Mesenchymal stem cell (in vitro differentiated cells and primary cell): ENCODE measurements around the gene MAP7.

Experiments
- DNase-seq: peaks from one replicate; pipeline ENCODE4 v3.0.0-alpha.2; 2013
- H2AFZ ChIP-seq: one replicate; pipeline ENCODE4 v1.6.1; 2013; ENCODE audit warnings: low read depth, mild to moderate bottlenecking, control low read depth, inconsistent platforms, low read length, moderate library complexity
- H2AK5ac ChIP-seq: 2 replicates; pipeline ENCODE4 v1.6.1; 2013; ENCODE audit warnings: low read length, moderate library complexity, mild to moderate bottlenecking, inconsistent platforms; ENCODE audit not compliant: severe bottlenecking
- H2BK120ac ChIP-seq: one replicate; pipeline ENCODE4 v1.6.1; 2013; ENCODE audit warnings: low read depth, mild to moderate bottlenecking, inconsistent platforms, low read length, moderate library complexity
- H2BK12ac ChIP-seq, 2 experiments: one replicate each; pipeline ENCODE4 v1.6.1; 2013; ENCODE audit warnings: inconsistent platforms in 2 of 2, low read length in 2 of 2, mild to moderate bottlenecking in 2 of 2, moderate library complexity in 2 of 2, control low read depth in 1 of 2
- H2BK15ac ChIP-seq: one replicate; pipeline ENCODE4 v1.6.1; 2013; ENCODE audit warnings: mild to moderate bottlenecking, low read depth, inconsistent platforms; ENCODE audit not compliant: poor library complexity, severe bottlenecking
- H2BK5ac ChIP-seq: 2 replicates; pipeline ENCODE4 v1.6.1; 2013; ENCODE audit warnings: low read depth, mild to moderate bottlenecking, low read length, control low read depth, inconsistent platforms; ENCODE audit not compliant: poor library complexity, severe bottlenecking
- H3K14ac ChIP-seq, 2 experiments: one replicate each; pipeline ENCODE4 v1.6.1; 2013; ENCODE audit warnings: inconsistent platforms in 2 of 2, low read length in 2 of 2, control low read depth in 1 of 2, mild to moderate bottlenecking in 1 of 2, moderate library complexity in 1 of 2
- H3K18ac ChIP-seq, 2 experiments: one replicate each; pipeline ENCODE4 v1.6.1; 2013; ENCODE audit warnings: inconsistent platforms in 2 of 2, low read length in 2 of 2, control low read depth in 1 of 2, low read depth in 1 of 2, mild to moderate bottlenecking in 1 of 2
- H3K23ac ChIP-seq, 2 experiments: one replicate each; pipeline ENCODE4 v1.6.1; 2013; ENCODE audit warnings: inconsistent platforms in 2 of 2, low read length in 2 of 2, mild to moderate bottlenecking in 2 of 2, moderate library complexity in 2 of 2, control low read depth in 1 of 2
- H3K27ac ChIP-seq: 2 replicates; pipeline ENCODE4 v1.5.1; 2013; ENCODE audit warnings: mild to moderate bottlenecking, moderate library complexity, low read length, control low read depth, inconsistent platforms; ENCODE audit not compliant: poor library complexity, severe bottlenecking
- H3K27me3 ChIP-seq, 2 experiments: 2 replicates each; pipeline versions ENCODE4 v1.6.1 to v1.7.0; 2013; ENCODE audit warnings: low read length in 2 of 2, mild to moderate bottlenecking in 2 of 2, moderate library complexity in 2 of 2, control low read depth in 1 of 2, inconsistent platforms in 1 of 2; ENCODE audit not compliant: control insufficient read depth in 1 of 2, insufficient read depth in 1 of 2
- H3K36me3 ChIP-seq, 2 experiments: 2 replicates each; pipeline versions ENCODE4 v1.6.1 to v1.7.0; 2013; ENCODE audit warnings: low read length in 2 of 2, control low read depth in 1 of 2, inconsistent platforms in 1 of 2, low read depth in 1 of 2, mild to moderate bottlenecking in 1 of 2; ENCODE audit not compliant: insufficient read depth in 2 of 2, control insufficient read depth in 1 of 2
- H3K4ac ChIP-seq, 2 experiments: one replicate each; pipeline ENCODE4 v1.6.1; 2013; ENCODE audit warnings: inconsistent platforms in 2 of 2, low read length in 2 of 2, mild to moderate bottlenecking in 2 of 2, moderate library complexity in 2 of 2, control low read depth in 1 of 2, low read depth in 1 of 2
- H3K4me1 ChIP-seq: 2 replicates; pipeline ENCODE4 v1.6.1; 2013; ENCODE audit warnings: low read depth, low read length, control low read depth; ENCODE audit not compliant: control insufficient read depth, insufficient read depth
- H3K4me2 ChIP-seq: 2 replicates; pipeline ENCODE4 v1.6.1; 2013; ENCODE audit warnings: low read length, mild to moderate bottlenecking, inconsistent platforms; ENCODE audit not compliant: poor library complexity, severe bottlenecking
- H3K4me3 ChIP-seq, 2 experiments: 2 replicates each; pipeline versions ENCODE4 v1.5.1 to v1.7.0; 2013; ENCODE audit warnings: low read length in 2 of 2, mild to moderate bottlenecking in 2 of 2, control low read depth in 1 of 2, low read depth in 1 of 2; ENCODE audit not compliant: insufficient read depth in 1 of 2
- H3K79me1 ChIP-seq: replicated peaks from 2 replicates; pipeline ENCODE4 v1.6.1; 2013; ENCODE audit warnings: mild to moderate bottlenecking, control low read depth, low read length, inconsistent platforms; ENCODE audit not compliant: poor library complexity, severe bottlenecking
- H3K9ac ChIP-seq: 2 replicates; pipeline ENCODE4 v1.7.0; 2013; ENCODE audit warnings: mild to moderate bottlenecking, low read length, moderate library complexity
- H3K9me3 ChIP-seq: 2 replicates; pipeline ENCODE4 v1.7.0; 2013; ENCODE audit warnings: mild to moderate bottlenecking, low read length; ENCODE audit not compliant: control insufficient read depth
- H4K8ac ChIP-seq: one replicate; pipeline ENCODE4 v1.6.1; 2013; ENCODE audit warnings: inconsistent platforms, mild to moderate bottlenecking, low read length, moderate library complexity
- H4K91ac ChIP-seq: one replicate; pipeline ENCODE4 v1.6.1; 2013; ENCODE audit warnings: mild to moderate bottlenecking, low read length, inconsistent platforms
- WGBS: methylation state at CpG from one replicate; pipeline ENCODE4 v1.1.7; 2013; ENCODE audit warnings: mixed read lengths; 5-methylcytosine and 5-hydroxymethylcytosine counted together

Gene MAP7

GRCh38 chr6:136323431-136324112 lies 226.7 kb downstream of the MAP7 start:
- no peak overlapping the region for H3K4ac ChIP-seq
- H3K9me3 ChIP-seq: no peaks in the 10 kb centered on the region
- no peaks in the 10 kb centered on the region for H3K27me3 ChIP-seq
- peak overlapping the region; percentile 74 for H3K9ac ChIP-seq
- no peak overlapping the region for H3K4me2 ChIP-seq
- H2BK15ac ChIP-seq: no peak overlapping the region
- H2AK5ac ChIP-seq: no peak overlapping the region
- DNase-seq: no peak
- no peak overlapping the region for H4K91ac ChIP-seq
- H3K18ac ChIP-seq: no peak overlapping the region
- no peak overlapping the region for H2AFZ ChIP-seq
- no peak overlapping the region for H4K8ac ChIP-seq
- no peak overlapping the region for H2BK12ac ChIP-seq
- no peaks in the 10 kb centered on the region for H3K79me1 ChIP-seq
- no peaks in the 10 kb centered on the region for H3K4me1 ChIP-seq
- no peak overlapping the region for H2BK120ac ChIP-seq
- no peak overlapping the region for H3K23ac ChIP-seq
- no peak overlapping the region for H3K27ac ChIP-seq
- no peak overlapping the region for H3K14ac ChIP-seq
- H2BK5ac ChIP-seq: no peak overlapping the region
- no peak overlapping the region for H3K4me3 ChIP-seq
- H3K36me3 ChIP-seq: no peaks in the 10 kb centered on the region
- 91% methylated on average over 9 of the region's 10 CpGs for WGBS

- no peak for DNase-seq
- no peak overlapping the region for H2AFZ ChIP-seq
- H3K9me3 ChIP-seq: no peaks in the 10 kb centered on the region
- no peak overlapping the region for H3K4ac ChIP-seq
- no peak overlapping the region for H2BK15ac ChIP-seq
- no peak overlapping the region for H3K4me3 ChIP-seq
- no peak overlapping the region for H4K91ac ChIP-seq
- no peak overlapping the region for H2AK5ac ChIP-seq
- H3K36me3 ChIP-seq: no peaks in the 10 kb centered on the region
- H3K23ac ChIP-seq: no peak overlapping the region
- H2BK120ac ChIP-seq: no peak overlapping the region
- no peak overlapping the region for H3K4me2 ChIP-seq
- no peak overlapping the region for H4K8ac ChIP-seq
- H3K27me3 ChIP-seq: no peaks in the 10 kb centered on the region
- no peaks in the 10 kb centered on the region for H3K4me1 ChIP-seq
- H3K18ac ChIP-seq: no peak overlapping the region
- no peak overlapping the region for H3K9ac ChIP-seq
- H3K14ac ChIP-seq: no peak overlapping the region
- no peaks in the 10 kb centered on the region for H3K79me1 ChIP-seq
- no peak overlapping the region for H3K27ac ChIP-seq
- H2BK5ac ChIP-seq: no peak overlapping the region
- no peak overlapping the region for H2BK12ac ChIP-seq
Observed at GRCh38 chr6:136319732-136320131, 230.5 kb downstream of the MAP7 start.

- no peaks in the 10 kb centered on the region for H3K36me3 ChIP-seq
- H3K4me2 ChIP-seq: no peak overlapping the region
- H3K4me1 ChIP-seq: no peaks in the 10 kb centered on the region
- no peak overlapping the region for H2BK12ac ChIP-seq
- no peak overlapping the region for H4K8ac ChIP-seq
- DNase-seq: no peak
- H3K4me3 ChIP-seq: no peak overlapping the region
- no peak overlapping the region for H3K27ac ChIP-seq
- WGBS: 81% methylated on average over 4 of the region's 4 CpGs
- no peak overlapping the region for H2BK15ac ChIP-seq
- H3K14ac ChIP-seq: no peak overlapping the region
- peak overlapping the region; percentile 3 for H3K9ac ChIP-seq
- no peaks in the 10 kb centered on the region for H3K79me1 ChIP-seq
- H3K9me3 ChIP-seq: no peaks in the 10 kb centered on the region
- no peak overlapping the region for H2AK5ac ChIP-seq
- no peak overlapping the region for H4K91ac ChIP-seq
- no peak overlapping the region for H3K23ac ChIP-seq
- no peak overlapping the region for H3K4ac ChIP-seq
- H2BK120ac ChIP-seq: no peak overlapping the region
- H3K27me3 ChIP-seq: no peaks in the 10 kb centered on the region
- H2AFZ ChIP-seq: no peak overlapping the region
- no peak overlapping the region for H3K18ac ChIP-seq
- H2BK5ac ChIP-seq: no peak overlapping the region
Observed at GRCh38 chr6:136318676-136319075, 231.5 kb downstream of the MAP7 start.

- no peak for DNase-seq
- Histone ChIP-seq H3K9me3 (no peaks in the 10 kb centered on the region), H3K4me2 (no peak overlapping the region), H3K27me3 (no peaks in the 10 kb centered on the region), H3K14ac (no peak overlapping the region), H2AK5ac (no peak overlapping the region), H3K4ac (no peak overlapping the region), H3K18ac (peak overlapping the region in 1 of 2 experiments; percentile 21), H2BK12ac (no peak overlapping the region), H3K79me1 (no peaks in the 10 kb centered on the region), H3K23ac (no peak overlapping the region), H2BK5ac (no peak overlapping the region), H2AFZ (no peak overlapping the region), H3K4me3 (no peak overlapping the region), H3K4me1 (no peaks in the 10 kb centered on the region), H2BK15ac (no peak overlapping the region), H2BK120ac (no peak overlapping the region), H4K91ac (no peak overlapping the region), H4K8ac (no peak overlapping the region), H3K9ac (no peak overlapping the region), H3K27ac (no peak overlapping the region), H3K36me3 (no peaks in the 10 kb centered on the region)
- 77% methylated on average over 6 of the region's 6 CpGs for WGBS
Observed at GRCh38 chr6:136317971-136318370, 232.3 kb downstream of the MAP7 start.
